NCI-H1048 (cell line): ENCODE results near the gene VCY.
"Not testable (repeated sequence)": the region's sequence is repeated elsewhere in the genome, so short reads cannot be mapped to it uniquely, and the experiment has no call there.

Experiments
- DNase-seq: peaks from one replicate; lab custom pipeline; 2025; lab: John Stamatoyannopoulos, UW

The VCY gene

GRCh38 chrY:13986373-13986772 lies at the start of gene VCY:
Gene VCY, minus strand, starts transcription at chrY:13986473. Its CDS starts 33 bp downstream, at chrY:13986440.
- not testable (repeated sequence) for DNase-seq

DNA sequence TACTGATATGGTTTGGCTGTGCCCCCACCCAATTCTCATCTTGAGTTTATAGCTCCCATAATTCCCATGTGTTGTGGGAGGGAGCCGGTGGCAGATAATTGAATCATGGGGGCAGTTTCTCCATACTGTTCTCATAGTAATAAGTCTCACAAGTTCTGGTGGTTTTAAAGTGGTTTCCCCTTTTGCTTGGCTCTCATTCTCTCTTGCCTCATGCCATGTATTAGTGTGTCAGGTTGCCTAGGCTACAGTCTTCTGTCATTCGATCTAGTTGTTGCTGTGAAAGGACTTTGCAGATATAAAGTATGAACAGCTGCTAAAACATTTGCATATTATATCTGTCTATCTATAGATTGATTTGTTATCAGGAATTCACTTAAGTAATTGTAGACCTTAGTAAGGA lies 44.1 kb upstream of the VCY start:
- DNase-seq: not testable (repeated sequence)

DNA sequence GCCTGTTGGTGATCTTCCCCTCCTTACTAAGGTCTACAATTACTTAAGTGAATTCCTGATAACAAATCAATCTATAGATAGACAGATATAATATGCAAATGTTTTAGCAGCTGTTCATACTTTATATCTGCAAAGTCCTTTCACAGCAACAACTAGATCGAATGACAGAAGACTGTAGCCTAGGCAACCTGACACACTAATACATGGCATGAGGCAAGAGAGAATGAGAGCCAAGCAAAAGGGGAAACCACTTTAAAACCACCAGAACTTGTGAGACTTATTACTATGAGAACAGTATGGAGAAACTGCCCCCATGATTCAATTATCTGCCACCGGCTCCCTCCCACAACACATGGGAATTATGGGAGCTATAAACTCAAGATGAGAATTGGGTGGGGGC lies 25.6 kb upstream of the VCY start:
- DNase-seq: not testable (repeated sequence)

DNA sequence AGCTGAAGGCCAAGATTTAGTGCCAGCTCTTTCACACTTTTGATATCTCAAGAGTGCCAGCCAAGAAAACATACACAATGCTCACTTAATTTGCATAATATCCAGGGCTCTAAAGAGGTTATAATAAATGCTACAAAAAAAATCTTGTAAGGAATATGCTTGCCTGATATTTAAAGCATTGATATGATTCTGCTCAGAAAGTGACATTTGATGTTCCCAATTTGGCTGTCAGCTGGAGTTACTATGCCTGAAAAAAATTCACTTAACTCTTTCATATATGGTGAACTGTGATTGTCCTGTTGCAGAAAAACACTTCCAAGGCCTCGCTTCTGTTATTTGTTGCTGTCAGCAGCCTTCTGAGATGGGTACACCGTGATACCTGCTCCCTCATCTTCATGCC lies 43.9 kb downstream of the VCY start:
- not testable (repeated sequence) for DNase-seq
